NK-92 (cell line): ENCODE data around the gene LRP2.
"Not testable (repeated sequence)": the region's sequence is repeated elsewhere in the genome, so short reads cannot be mapped to it uniquely, and the experiment has no call there.

ENCODE experiments used
- DNase-seq: peaks from one replicate; lab custom pipeline; 2025; ENCODE audit not compliant: unreplicated experiment; lab: John Stamatoyannopoulos, UW

Gene LRP2

GRCh38 chr2:169362118-169362893 lies at the start of gene LRP2:
LRP2 (minus strand) TSS chr2:169362534; CDS start chr2:169362399, 135 bp downstream.
- no peak for DNase-seq

DNA sequence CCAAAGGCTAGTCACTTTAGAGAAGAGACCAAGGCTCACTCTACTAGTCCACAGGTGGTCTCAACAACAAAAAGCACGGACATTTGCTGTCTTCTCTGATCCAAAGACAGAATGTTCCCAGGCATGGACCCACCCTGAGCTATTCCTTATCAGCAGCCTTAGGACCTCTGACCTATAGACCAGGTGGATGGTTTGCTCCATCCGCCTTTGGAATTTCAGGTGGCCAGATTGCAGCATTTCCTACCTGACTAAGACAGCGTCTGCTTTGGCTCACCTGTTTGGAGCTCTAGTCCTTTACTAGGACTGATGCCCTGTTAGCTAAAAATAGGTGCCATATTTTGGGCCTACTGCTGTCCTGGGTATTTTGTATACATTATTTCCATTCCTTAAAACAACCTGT lies 44.6 kb upstream of the LRP2 start:
- no peak for DNase-seq

DNA sequence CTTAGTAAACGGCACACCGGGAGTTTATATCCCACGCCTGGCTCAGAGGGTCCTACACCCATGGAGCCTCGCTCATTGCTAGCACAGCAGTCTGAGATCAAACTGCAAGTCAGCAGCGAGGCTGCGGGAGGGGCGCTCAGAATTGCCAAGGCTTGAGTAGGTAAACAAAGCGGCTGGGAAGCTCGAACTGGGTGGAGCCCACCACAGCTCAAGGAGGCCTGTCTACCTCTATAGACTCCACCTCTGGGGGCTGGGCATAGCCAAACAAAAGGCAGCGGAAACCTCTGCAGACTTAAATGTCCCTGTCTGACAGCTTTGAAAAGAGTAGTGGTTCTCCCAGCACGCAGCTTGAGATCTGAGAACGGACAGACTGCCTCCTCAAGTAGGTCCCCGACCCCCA lies 37.2 kb upstream of the LRP2 start:
- not testable (repeated sequence) for DNase-seq

DNA sequence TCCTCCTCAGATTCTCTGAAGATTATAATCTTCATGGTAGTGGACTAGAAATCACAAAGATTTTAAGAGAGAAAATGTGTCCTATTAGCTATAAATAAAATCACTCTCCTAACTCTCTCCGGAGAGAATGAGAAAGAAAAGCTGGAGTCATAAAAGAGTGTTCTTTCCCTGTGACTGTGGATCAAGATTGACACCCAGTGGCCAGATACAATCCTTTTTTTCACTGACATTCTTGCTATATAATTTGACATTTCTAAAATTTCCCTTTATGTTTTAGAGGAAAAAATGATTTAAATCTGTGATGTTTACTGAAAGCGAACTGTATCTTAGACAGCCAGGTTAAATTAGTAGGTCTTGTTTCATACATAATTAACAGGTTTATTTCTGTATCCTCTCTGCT lies 35.4 kb upstream of the LRP2 start:
- no peak for DNase-seq

DNA sequence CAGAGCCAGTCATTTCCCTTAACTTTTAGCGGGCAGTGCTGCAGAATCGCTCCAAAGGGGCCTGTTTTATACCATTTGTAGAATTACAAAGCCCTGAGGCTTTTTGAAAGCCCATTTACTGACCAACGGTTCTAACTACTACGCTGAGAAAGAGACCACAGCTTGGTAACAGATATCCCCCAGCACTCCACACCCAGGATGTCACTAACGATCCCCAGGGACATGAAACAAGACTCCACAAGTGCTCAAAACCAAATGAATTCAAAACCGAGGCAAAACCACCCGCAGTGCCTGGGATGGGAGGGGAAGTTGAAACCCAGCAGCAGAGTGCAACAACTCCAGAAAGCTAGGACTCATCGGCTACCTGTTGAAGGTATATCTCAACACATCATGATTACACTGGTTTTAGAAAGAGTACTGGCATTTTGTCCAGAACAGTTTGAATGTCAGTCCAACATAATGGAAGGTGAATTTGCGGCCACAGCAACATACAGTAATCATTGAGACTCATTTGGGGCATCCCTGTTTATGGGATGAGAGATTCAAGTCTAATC lies 33.6 kb upstream of the LRP2 start:
- no peak for DNase-seq

DNA sequence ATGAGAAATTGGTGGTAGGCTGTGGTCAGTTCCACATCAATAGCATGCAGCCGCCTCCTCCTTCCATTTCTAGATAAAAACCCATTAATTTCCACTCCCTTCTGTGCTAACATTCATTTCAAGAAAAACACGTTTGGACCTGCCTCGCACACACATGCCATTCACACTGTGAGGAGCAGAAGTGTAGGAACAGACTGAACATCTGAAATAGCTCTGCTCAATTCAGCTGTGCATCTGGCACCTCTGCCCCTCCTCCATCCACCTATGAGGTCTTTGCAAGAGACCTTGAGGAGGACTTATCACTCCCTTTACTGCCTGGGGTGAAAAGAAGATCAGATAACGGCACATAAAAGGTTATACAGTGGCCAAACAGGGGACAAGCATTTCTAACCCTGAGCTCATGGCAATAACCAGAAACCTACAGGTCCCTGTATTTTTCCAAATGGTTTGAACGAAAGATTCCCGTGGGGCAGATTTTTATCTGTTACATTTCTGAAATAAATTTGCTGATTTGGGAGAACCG lies 30.8 kb upstream of the LRP2 start:
- no peak for DNase-seq

- no peak for DNase-seq
Observed at GRCh38 chr2:169391236-169391635, 28.9 kb upstream of the LRP2 start.

DNA sequence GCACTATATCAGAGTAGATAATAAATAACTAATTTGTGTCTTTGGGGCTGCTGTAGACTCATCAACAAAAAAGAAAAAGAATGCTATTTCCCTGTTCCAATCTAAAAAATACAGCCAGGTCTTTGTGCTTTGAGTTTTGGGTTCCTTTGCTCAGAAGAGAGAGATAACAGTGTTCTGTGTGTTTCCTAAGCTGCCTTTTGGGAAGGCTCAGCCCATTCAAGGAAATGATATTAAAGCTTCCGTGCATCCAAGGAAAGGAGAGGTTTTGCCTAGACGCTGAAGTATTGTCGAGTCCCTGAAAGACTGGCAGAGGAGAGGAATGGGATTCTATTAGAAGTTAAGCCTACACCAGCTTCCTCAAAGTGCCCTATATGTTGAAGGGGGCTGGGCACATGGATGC lies 25.8 kb upstream of the LRP2 start:
- no peak for DNase-seq

- DNase-seq, result no peak
Observed at GRCh38 chr2:169386722-169387121, 24.4 kb upstream of the LRP2 start.

DNA sequence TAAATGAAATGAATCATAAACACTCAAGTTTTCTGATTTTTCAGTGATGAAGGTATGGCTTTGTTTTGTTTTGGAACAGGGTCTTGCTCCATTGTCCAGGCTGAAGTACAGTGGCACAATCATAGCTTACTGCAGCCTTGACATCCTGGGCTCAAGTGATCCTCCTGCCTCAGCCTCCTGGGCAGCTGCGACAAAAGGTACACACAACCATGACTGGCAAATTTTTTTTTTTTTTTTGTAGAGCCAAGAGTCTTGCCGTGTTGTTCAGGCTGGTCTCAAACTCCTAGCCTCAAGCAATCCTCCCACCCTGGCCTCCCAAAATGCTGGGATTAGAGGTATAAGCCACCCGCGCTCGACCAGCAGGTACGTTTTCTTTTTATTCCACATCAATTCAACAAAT lies 22.5 kb upstream of the LRP2 start:
- no peak for DNase-seq

DNA sequence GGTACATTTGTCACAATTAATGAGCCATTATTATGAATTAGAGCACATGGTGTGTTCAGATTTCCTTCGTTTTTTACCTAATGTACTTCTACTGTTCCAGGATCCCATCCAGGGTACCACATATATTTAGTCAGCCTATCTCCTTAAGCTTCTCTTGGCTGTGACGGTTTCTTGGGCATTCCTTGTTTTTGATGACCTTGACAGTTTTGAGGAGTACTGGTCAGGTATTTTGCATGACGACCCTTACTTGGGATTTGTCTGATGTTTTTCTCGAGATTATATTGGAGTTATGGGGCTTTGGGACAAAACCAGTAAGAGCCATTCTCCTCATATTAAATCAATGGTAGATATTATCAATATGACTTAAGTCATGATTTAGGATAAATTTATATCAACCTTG lies 10.2 kb upstream of the LRP2 start:
- DNase-seq, result no peak

DNA sequence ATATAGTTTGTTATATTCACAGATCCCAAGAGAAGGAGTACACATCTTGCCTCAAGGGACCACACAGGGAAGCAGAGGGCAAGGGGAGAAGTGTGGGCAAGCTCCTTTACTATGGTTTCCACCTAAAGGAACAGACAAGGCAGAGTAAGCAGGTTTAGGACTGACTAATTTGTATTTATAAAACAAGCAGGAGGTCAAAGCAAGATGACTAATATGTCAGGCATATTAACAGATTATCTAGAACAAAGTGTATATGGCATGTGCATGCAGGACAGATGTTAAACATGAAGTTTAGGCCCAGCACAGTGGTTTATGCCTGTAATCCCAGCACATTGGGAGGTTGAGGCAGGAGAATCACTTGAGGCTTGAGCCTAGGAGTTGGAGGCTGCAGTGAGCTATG lies 3.7 kb upstream of the LRP2 start:
- DNase-seq, result no peak

DNA sequence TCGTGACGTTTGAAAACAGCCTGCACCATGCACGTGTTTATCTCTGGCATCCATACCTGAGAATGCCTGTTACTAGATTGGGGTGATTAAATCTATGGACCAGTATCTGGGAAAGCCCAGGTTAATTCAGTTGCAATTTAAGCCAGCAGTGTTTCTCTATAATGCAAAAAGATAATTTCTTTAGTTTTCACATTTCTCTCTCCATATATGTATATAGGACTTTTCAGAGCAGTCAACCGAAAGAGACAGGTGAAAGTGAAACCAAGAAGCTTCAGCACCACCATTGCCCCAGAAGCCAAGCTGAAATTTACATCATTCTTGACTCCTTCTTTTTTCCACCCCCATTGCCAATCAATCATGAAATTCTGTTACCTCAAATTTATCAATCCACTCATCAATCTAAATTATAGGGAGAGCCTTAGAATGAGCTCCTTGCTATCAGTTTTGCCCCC lies 2.7 kb upstream of the LRP2 start:
- DNase-seq, result no peak

DNA sequence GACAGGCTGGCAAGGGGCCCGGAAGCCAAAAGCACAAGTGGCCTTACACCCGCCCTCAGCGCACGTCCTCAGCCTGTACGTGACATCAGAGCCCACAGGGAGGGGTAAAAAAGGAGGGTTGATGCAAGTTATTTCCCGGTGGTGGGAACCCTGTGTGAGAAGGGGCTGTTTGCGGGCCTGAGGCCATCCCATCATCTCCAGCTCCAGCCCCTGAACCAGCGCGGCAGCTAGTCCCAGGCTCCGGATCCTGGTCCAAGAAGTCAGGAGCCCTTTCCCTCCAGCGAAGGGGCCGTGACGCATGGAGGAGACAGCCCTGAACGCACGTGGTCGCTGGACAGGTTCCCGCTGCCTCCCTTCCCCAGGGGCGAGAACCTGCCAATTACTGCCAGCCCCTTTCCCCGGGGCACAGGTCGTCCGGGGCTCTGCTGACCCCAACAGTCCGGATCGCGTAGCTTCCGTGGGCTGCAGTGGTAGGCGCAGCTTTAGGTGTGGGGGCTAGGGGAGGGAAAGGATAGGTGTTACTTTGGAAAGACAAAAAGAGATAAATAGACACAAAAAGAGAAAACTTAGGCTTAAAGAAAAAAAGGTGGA lies 1.3 kb upstream of the LRP2 start:
- DNase-seq, result no peak

DNA sequence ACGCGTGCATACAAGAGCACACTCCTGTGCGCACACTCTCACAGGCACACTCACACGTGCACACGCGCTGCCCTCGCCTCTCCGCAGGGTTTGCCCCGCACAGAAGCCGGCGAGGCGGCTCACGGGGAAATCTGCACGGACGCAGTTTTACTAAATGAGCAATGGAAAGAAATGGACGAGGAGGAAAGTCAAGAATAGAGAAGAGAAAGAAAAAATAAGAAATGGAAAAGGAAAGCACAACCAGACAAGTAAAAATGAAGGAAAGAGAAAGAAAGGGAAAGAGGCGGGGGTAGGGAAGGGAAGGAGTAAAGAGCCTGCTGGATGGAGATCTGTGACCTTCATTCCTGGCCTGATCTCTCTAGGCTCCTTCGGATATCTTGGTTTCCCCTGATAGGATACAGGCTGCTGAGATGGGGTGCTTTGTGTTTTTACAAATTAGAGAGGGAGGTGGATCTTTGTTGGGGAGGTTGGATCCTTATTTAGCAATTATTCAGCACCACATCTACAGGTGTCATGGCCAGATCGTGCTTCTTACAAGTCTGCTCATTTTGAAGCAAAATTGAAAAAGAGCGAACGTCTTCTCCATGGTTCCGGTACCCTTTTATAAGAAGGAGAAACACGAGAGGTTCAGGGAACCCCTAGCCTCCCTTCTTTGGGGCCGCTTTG lies 693 bp upstream of the LRP2 start:
- no peak for DNase-seq

DNA sequence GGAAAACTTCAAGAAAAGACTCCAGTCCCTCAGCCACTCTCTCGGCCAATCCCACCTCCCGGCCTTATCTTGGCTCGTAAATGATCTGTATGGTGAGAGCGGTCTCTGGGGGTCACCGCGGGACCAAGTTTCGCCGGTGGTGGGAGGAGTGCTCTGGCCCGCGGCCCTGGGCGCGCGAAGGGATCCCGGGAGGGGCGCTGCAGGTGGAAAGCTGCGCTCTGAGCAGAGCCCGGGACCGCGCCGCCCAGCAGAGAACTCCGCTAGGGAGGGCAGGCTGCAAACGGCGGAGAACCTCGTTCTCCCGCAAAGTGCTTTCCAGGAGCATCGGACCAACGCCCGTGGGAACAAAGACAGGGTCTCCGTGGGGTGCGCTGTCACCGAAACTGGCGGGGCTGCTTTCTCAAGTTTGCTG lies 622 bp downstream of the LRP2 start:
- DNase-seq, result no peak

- DNase-seq, result no peak
Observed at GRCh38 chr2:169360984-169361705, 1.2 kb downstream of the LRP2 start.

GRCh38 chr2:169358016-169358415 lies 4.3 kb downstream of the LRP2 start:
- no peak for DNase-seq

DNA sequence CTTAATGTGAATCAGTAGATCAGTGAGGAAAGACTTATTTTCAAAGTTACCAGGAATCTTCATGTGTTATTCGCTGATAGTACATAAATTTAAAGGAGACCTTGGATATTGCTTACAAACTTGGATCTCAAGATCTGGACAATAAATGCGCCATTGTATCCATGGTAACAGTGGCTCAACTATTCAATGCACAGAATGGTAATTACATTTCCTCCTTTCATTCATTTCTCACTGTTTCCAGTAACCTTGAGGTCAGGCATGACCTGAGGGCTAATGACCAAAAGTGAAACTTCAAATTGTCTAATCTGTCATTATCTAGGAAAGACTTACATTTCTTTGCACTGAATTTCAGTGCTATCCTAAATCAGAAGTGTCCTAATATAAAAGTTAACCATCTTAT lies 8.1 kb downstream of the LRP2 start:
- no peak for DNase-seq

DNA sequence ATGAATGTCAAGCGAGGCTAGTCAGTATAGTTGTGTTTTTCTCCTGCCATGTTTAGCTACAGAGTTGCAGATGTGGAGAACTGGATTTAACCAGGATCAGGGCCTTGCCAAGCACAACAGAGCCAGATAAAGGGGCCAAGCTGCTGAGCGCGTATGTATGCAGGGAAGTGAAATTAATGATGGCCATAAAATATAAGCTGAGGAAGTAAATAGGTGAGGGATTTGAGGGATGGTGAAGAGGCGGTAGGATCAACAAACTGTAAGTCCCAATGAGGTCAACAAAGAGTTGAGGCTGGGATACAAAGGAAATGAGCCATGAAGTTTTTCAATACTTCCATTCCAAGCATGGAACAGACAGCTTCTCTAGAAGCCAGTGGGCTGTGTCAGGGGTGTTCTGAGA lies 10.6 kb downstream of the LRP2 start:
- DNase-seq, result no peak

DNA sequence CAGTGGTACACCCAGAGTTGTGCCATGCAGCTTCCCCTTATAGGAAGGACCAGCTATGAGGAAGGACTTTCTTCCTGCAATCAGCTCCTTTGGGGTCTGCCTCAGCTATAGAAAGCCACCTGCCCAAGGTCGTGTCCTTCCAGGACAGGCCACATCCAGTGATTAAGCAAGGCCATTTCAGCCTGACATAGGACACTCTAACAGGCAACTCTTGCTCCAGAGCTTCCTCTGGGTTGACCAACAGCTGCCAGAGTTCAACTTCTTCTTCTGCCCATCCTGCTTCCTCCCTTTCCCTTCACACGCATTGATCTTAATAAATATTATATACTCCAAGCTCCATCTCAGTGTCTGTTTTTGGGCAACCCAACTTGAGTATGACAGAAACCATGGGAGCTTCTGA lies 12.8 kb downstream of the LRP2 start:
- DNase-seq, result no peak
